ENCODE data around the gene LRPAP1. TPM values are rescaled to one million over a fixed set of nuclear protein-coding genes. Genes with fewer than 3 reads are reported as not detected.

The LRPAP1 gene
- total and polyA plus RNA-seq, 2 experiments from 2014 or later: 63.0 to 82.5 TPM

DNA sequence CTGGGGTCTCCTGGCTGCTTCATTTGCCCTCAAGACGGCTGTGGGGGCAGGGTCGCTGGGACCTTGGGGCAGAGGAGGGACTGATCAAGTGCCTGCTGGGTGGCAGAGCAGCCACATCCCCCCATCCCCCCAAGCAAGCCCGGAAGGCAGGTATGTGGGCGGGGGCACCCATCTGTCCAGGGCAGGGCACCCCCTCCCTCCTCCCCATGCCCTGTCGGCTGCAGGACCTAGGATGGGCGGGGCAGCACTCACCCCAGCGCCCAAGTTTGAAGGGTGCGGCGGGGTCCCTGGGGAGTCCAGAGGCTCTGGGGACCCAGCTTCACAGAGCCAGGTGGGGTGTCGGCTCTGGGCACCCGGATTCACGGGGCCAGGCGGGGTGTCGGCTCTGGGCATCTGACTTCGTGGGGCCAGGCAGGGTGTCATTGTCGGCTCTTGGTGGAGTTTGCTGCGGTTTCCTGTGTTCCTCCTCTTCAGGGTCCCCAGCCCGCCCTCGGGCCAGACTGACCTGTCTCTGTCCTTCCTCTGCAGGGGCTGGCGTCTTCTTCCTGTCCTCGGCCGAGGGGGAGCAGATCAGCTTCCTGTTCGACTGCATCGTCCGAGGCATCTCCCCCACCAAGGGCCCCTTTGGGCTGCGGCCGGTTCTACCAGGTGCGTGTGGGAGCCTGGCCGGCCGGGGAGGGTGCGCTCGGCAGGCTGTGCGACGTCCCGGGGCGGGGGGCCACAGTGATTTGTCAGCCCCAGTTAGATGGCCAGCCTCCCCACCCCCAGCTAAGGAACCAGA lies 47.0 kb downstream of the LRPAP1 start (continued):
- TF ChIP-seq POLR2AphosphoS5 (IDR thresholded peaks at IDR 0.05; ENCODE audit: low read depth) (no peak), EZH2phosphoT487 (IDR thresholded peaks at IDR 0.05; ENCODE audit: unreplicated experiment) (no peak), EZH2 (IDR thresholded peaks at IDR 0.05; ENCODE audit: low read depth, unreplicated experiment) (no peak), ZNF331 (CRISPR knock-in tag; IDR thresholded peaks at IDR 0.05; ENCODE audit: low read depth) (no peak)
- TF ChIP-seq, protein P1, sequence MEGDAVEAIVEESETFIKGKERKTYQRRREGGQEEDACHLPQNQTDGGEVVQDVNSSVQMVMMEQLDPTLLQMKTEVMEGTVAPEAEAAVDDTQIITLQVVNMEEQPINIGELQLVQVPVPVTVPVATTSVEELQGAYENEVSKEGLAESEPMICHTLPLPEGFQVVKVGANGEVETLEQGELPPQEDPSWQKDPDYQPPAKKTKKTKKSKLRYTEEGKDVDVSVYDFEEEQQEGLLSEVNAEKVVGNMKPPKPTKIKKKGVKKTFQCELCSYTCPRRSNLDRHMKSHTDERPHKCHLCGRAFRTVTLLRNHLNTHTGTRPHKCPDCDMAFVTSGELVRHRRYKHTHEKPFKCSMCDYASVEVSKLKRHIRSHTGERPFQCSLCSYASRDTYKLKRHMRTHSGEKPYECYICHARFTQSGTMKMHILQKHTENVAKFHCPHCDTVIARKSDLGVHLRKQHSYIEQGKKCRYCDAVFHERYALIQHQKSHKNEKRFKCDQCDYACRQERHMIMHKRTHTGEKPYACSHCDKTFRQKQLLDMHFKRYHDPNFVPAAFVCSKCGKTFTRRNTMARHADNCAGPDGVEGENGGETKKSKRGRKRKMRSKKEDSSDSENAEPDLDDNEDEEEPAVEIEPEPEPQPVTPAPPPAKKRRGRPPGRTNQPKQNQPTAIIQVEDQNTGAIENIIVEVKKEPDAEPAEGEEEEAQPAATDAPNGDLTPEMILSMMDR (conservative IDR thresholded peaks at IDR 0.05; ENCODE audit: low read depth in 2 of 2): no peak

DNA sequence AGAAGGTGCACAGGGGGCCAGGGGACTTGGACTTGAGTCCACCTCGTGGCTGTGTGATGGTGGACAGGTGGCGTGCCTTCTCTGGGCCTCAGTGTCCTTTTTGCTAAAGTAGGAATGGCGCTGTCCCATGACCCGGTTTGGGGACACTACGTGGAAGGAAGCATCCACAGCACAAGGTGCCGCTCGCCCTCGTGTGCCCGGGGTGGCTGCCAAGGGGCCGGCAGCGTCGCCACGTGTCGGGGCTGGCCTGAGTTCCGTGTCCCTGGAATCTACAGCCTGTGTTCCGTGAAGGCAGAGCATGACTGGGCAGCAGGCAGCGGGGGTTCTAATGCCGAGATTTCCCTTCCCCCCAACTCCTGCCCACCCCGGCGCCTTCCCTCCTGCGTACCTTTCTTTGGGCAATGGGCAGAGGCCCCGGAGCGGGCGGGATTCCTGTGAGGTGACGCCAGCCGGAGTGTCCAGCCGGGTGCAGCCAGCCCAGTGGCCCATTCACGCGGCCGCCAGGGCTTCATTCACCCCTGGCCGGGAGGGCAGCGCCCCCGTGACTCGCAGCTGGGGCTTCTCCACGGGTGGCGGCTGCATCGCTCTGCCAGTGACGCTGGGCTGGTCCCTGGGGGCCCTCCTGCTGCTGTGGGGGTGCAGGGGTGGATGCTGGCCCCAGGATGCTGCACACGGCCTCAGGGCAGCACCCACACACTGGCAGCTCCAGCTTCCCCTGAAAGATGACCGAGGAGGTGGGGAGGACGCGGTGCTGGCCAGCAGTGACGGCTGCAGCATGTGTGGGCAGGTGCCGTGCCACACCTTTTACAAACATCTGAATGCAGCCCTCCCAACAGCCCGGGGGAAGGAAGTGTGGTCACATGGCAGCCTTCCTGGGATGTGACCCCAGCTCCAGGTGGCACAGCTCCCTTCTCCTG lies 47.9 kb downstream of the LRPAP1 start:
- no peak overlapping the region for H3K27ac ChIP-seq (ENCODE audit: low read depth)
- H3K9me3 Mint-ChIP-seq: no peaks in the 10 kb centered on the region
- ATAC-seq (no peak), DNase-seq (ENCODE audit: low spot score) (no peak)
- H3K4me1 Mint-ChIP-seq: peaks cover 20% of the 10 kb centered on the region
- no peak overlapping the region for H3K27ac Mint-ChIP-seq
- H3K4me3 Mint-ChIP-seq: no peak overlapping the region
- no peaks in the 10 kb centered on the region for H3K36me3 ChIP-seq (ENCODE audit: insufficient read depth)
- H3K79me2 ChIP-seq (replicated peaks; ENCODE audit: insufficient read depth): no peaks in the 10 kb centered on the region
- H3K36me3 Mint-ChIP-seq (ENCODE audit: low read depth): no peaks in the 10 kb centered on the region
- no peak overlapping the region for H3K4me3 ChIP-seq
- no peak overlapping the region for H2AFZ ChIP-seq
- no peak overlapping the region for H3K4me2 ChIP-seq
- H3K27me3 Mint-ChIP-seq (ENCODE audit: insufficient read depth, low read depth, poor library complexity): peaks cover 72% of the 10 kb centered on the region
- H3F3A ChIP-seq (replicated peaks; ENCODE audit: low read depth): peaks cover 4% of the 10 kb centered on the region; the same call in 1 of the 2 replicates
- H3K27me3 ChIP-seq (ENCODE audit: insufficient read depth): peaks cover 91% of the 10 kb centered on the region
- peaks cover 21% of the 10 kb centered on the region for H3K4me1 ChIP-seq (ENCODE audit: insufficient read depth)
- no peaks in the 10 kb centered on the region for H3K9me2 ChIP-seq (ENCODE audit: insufficient read depth)
- H4K20me1 ChIP-seq (replicated peaks; ENCODE audit: insufficient read depth): no peaks in the 10 kb centered on the region; the same call in 1 of the 2 replicates
- no peak for TF ChIP-seq STAT1 (IDR thresholded peaks at IDR 0.05; ENCODE audit: unreplicated experiment)
- TF ChIP-seq, protein P2, sequence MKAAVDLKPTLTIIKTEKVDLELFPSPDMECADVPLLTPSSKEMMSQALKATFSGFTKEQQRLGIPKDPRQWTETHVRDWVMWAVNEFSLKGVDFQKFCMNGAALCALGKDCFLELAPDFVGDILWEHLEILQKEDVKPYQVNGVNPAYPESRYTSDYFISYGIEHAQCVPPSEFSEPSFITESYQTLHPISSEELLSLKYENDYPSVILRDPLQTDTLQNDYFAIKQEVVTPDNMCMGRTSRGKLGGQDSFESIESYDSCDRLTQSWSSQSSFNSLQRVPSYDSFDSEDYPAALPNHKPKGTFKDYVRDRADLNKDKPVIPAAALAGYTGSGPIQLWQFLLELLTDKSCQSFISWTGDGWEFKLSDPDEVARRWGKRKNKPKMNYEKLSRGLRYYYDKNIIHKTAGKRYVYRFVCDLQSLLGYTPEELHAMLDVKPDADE (IDR thresholded peaks at IDR 0.05): no peak
- no peak for TF ChIP-seq ZNF331 (CRISPR knock-in tag; IDR thresholded peaks at IDR 0.05; ENCODE audit: low read depth)
- TF ChIP-seq, protein P3, sequence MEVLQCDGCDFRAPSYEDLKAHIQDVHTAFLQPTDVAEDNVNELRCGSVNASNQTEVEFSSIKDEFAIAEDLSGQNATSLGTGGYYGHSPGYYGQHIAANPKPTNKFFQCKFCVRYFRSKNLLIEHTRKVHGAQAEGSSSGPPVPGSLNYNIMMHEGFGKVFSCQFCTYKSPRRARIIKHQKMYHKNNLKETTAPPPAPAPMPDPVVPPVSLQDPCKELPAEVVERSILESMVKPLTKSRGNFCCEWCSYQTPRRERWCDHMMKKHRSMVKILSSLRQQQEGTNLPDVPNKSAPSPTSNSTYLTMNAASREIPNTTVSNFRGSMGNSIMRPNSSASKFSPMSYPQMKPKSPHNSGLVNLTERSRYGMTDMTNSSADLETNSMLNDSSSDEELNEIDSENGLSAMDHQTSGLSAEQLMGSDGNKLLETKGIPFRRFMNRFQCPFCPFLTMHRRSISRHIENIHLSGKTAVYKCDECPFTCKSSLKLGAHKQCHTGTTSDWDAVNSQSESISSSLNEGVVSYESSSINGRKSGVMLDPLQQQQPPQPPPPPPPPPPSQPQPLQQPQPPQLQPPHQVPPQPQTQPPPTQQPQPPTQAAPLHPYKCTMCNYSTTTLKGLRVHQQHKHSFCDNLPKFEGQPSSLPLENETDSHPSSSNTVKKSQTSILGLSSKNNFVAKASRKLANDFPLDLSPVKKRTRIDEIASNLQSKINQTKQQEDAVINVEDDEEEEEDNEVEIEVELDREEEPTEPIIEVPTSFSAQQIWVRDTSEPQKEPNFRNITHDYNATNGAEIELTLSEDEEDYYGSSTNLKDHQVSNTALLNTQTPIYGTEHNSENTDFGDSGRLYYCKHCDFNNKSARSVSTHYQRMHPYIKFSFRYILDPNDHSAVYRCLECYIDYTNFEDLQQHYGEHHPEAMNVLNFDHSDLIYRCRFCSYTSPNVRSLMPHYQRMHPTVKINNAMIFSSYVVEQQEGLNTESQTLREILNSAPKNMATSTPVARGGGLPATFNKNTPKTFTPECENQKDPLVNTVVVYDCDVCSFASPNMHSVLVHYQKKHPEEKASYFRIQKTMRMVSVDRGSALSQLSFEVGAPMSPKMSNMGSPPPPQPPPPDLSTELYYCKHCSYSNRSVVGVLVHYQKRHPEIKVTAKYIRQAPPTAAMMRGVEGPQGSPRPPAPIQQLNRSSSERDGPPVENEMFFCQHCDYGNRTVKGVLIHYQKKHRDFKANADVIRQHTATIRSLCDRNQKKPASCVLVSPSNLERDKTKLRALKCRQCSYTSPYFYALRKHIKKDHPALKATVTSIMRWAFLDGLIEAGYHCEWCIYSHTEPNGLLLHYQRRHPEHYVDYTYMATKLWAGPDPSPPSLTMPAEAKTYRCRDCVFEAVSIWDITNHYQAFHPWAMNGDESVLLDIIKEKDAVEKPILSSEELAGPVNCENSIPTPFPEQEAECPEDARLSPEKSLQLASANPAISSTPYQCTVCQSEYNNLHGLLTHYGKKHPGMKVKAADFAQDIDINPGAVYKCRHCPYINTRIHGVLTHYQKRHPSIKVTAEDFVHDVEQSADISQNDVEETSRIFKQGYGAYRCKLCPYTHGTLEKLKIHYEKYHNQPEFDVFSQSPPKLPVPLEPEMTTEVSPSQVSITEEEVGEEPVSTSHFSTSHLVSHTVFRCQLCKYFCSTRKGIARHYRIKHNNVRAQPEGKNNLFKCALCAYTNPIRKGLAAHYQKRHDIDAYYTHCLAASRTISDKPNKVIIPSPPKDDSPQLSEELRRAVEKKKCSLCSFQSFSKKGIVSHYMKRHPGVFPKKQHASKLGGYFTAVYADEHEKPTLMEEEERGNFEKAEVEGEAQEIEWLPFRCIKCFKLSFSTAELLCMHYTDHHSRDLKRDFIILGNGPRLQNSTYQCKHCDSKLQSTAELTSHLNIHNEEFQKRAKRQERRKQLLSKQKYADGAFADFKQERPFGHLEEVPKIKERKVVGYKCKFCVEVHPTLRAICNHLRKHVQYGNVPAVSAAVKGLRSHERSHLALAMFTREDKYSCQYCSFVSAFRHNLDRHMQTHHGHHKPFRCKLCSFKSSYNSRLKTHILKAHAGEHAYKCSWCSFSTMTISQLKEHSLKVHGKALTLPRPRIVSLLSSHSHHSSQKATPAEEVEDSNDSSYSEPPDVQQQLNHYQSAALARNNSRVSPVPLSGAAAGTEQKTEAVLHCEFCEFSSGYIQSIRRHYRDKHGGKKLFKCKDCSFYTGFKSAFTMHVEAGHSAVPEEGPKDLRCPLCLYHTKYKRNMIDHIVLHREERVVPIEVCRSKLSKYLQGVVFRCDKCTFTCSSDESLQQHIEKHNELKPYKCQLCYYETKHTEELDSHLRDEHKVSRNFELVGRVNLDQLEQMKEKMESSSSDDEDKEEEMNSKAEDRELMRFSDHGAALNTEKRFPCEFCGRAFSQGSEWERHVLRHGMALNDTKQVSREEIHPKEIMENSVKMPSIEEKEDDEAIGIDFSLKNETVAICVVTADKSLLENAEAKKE (CRISPR knock-in tag; IDR thresholded peaks at IDR 0.05): no peak
- TF ChIP-seq POLR2AphosphoS5 (IDR thresholded peaks at IDR 0.05; ENCODE audit: low read depth): no peak
- TF ChIP-seq NANOG (IDR thresholded peaks at IDR 0.05; ENCODE audit: borderline replicate concordance): no peak
- TF ChIP-seq CREB1 (CRISPR knock-in tag; IDR thresholded peaks at IDR 0.05; ENCODE audit: low read depth): no peak
- TF ChIP-seq EZH2phosphoT487 (IDR thresholded peaks at IDR 0.05; ENCODE audit: unreplicated experiment): no peak
- no peak for TF ChIP-seq JUNB (IDR thresholded peaks at IDR 0.05; ENCODE audit: unreplicated experiment)
